ENCODE results near the gene SH3PXD2A.

- TF ChIP-seq TAF1 (IDR thresholded peaks at IDR 0.05; ENCODE audit: borderline replicate concordance, low read depth, low read length) (no peak), POLR2A (IDR thresholded peaks at IDR 0.05; ENCODE audit: low read depth, low read length) (no peak)
Observed at GRCh38 chr10:103712898-103713498, 142.4 kb downstream of the SH3PXD2A start.
